AG09319 (cell line): ENCODE results near the gene C11orf86.
"Not testable (repeated sequence)": the region's sequence is repeated elsewhere in the genome, so short reads cannot be mapped to it uniquely, and the experiment has no call there.

Experiments
- DNase-seq: peaks from one replicate; pipeline ENCODE4 v3.0.0-alpha.2; 2010; ENCODE audit warnings: low read depth; ENCODE audit errors: extremely low read depth
- TF ChIP-seq, protein P1 (sequence below): IDR thresholded peaks from 2 replicates; pipeline ENCODE4 v1.5.1; 2011; ENCODE audit warnings: low read depth, mild to moderate bottlenecking, inconsistent platforms, low read length, moderate library complexity

Gene C11orf86

DNA sequence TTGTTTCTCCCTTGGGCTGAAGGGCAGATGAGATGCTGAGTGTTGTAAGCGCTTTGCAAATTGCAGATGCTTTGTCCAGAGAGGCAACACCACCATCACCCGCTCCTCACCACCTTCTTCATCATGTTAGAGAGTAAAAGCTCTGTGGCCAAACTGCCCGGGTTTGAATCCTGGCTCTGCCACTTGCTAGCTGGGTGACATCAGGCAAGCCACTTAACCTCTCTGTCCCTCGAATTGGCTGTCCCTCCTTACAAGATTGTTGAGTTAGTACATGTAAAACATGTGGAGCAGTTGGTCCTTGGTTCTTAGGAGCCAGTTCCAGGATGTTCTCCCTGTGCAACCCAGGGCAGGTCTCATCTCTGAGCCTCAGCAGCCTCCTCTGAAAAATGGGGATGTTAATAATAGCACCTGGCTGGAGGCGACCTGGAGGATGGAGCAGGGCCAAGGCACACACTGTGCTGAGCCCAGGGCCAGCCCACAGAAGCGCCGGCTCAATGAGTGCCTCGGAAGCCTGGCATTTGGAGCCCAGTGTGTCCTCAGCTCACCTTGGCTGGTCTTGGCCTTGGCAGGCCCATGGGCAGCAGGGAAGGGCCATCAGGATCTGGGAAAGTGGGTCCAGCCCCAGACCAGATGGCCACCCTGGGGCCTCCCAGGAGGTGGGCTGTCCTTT is 10.5 kb downstream of the C11orf86 start:
- TF ChIP-seq, protein P1, sequence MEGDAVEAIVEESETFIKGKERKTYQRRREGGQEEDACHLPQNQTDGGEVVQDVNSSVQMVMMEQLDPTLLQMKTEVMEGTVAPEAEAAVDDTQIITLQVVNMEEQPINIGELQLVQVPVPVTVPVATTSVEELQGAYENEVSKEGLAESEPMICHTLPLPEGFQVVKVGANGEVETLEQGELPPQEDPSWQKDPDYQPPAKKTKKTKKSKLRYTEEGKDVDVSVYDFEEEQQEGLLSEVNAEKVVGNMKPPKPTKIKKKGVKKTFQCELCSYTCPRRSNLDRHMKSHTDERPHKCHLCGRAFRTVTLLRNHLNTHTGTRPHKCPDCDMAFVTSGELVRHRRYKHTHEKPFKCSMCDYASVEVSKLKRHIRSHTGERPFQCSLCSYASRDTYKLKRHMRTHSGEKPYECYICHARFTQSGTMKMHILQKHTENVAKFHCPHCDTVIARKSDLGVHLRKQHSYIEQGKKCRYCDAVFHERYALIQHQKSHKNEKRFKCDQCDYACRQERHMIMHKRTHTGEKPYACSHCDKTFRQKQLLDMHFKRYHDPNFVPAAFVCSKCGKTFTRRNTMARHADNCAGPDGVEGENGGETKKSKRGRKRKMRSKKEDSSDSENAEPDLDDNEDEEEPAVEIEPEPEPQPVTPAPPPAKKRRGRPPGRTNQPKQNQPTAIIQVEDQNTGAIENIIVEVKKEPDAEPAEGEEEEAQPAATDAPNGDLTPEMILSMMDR = no peak
- no peak for DNase-seq

- DNase-seq = no peak
- TF ChIP-seq, protein P1 = no peak
Measured at GRCh38 chr11:66986178-66986545, 11.1 kb downstream of the C11orf86 start.

DNA sequence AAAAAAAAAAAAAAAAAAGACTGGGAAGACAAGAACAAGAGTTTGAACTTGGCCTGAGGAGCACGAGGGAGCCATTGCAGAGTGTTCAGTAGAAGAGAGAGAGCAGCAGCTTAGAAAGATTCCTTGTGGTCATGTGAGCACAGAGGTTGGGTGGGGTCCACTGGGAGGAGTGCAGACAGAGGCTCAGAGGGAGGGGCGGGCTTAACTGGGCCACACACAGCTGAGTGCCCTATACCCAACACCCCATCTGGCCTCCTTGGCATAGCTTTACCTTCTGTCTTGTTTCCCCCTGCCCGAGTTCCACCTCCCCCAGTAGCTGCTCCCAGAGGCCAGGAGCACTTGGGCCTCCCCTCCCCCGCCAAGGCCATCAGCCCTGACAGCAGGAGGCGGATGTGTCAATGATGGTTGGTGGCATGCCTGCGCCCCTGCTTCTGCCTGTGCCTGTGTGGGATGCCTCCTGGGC is 12.1 kb downstream of the C11orf86 start:
- TF ChIP-seq, protein P1 = no peak
- no peak for DNase-seq

DNA sequence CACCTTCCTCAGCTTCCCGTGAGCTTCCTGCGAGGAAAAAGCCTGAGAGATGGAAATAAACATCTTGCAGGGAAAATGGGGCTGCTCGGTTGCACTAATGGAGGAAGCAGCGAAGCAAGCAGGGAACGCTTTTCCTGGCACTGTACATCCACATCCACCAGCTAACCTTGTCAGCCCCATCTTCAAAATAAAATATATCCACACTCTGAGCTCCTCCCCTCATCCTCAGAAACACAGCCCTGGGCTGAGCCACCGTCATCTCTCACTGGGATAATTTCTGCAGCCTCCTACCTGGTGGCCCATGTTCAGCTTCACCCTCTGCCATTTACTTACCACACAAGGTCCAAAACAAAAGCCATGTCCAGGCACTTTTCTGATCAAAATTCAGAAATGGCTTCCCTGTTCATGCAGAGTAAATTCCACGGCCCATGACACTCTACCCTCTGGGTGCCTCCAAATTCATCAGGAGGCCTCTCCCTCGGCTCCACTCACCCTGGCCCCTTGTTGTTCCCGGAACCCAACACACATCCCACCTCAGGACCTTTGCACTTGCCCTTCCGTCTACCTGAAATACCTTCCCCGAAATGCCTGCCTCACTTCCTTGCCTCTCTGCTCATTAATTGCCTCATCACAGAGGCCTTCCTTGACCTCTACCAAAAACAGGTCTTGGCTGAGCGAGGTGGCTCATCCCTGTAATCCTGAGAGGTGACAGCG is 13.0 kb downstream of the C11orf86 start:
- no peak for DNase-seq
- TF ChIP-seq, protein P1 = no peak

DNA sequence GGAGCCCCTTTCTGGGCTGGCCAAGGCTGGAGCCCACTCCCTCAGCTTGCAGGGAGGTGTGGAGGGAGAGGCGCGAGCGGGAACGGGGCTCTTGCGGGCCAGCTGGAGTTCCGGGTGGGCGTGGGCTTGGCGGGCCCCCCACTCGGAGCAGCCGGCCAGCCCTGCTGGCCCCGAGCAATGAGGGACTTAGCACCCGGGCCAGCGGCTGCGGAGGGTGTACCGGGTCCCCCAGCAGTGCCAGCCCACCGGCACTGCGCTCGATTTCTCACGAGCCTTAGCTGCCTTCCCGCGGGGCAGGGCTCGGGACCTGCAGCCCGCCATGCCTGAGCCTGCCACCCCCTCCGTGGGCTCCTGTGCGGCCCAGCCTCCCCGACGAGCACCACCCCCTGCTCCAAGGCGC is 13.6 kb downstream of the C11orf86 start:
- not testable (repeated sequence) for DNase-seq

DNA sequence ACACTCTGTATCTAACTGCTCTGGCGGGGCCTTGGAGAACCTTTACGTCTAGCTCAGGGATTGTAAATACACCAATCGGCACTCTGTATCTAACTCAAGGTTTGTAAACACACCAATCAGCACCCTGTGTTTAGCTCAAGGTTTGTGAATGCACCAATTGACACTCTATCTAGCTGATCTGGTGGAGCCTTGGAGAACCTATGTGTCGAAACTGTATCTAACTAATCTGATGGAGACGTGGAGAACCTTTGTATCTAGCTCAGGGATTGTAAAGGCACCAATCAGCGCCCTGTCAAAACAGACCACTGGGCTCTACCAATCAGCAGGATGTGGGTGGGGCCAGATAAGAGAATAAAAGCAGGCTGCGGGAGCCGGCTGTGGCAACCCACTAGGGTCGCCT is 14.3 kb downstream of the C11orf86 start:
- DNase-seq = not testable (repeated sequence)

GRCh38 chr11:66992041-66992440 is 16.9 kb downstream of the C11orf86 start:
- TF ChIP-seq, protein P1 = no peak
- DNase-seq = no peak

- TF ChIP-seq, protein P1 = no peak
- no peak for DNase-seq
Measured at GRCh38 chr11:66996609-66997273, 21.6 kb downstream of the C11orf86 start.
